Hematopoietic multipotent progenitor cell treated with erythropoietin and hydrocortisone succinate and interleukin-3 and kit ligand, for 8 days (in vitro differentiated cells): ENCODE data around the gene OSBPL6.

Experiments used
- DNase-seq: peaks from one replicate; pipeline ENCODE4 v3.0.0-alpha.2; 2015

Gene OSBPL6

GRCh38 chr2:178242552-178242883 is 48.2 kb downstream of the OSBPL6 start:
- DNase-seq: no peak

- no peak for DNase-seq
Measured at GRCh38 chr2:178243961-178244360, 49.6 kb downstream of the OSBPL6 start.

- DNase-seq: no peak
Measured at GRCh38 chr2:178244777-178245176, 50.5 kb downstream of the OSBPL6 start.

GRCh38 chr2:178246696-178247095 is 52.4 kb downstream of the OSBPL6 start:
- no peak for DNase-seq

GRCh38 chr2:178247250-178247649 is 52.9 kb downstream of the OSBPL6 start:
- no peak for DNase-seq

GRCh38 chr2:178250429-178250828 is 56.1 kb downstream of the OSBPL6 start:
- DNase-seq: no peak

- no peak for DNase-seq
Measured at GRCh38 chr2:178251151-178251955, 57.0 kb downstream of the OSBPL6 start.

- no peak for DNase-seq
Measured at GRCh38 chr2:178256382-178257042, 62.2 kb downstream of the OSBPL6 start.

GRCh38 chr2:178257127-178257526 is 62.8 kb downstream of the OSBPL6 start:
- no peak for DNase-seq

GRCh38 chr2:178258916-178259315 is 64.6 kb downstream of the OSBPL6 start:
- no peak for DNase-seq

- DNase-seq: no peak
Measured at GRCh38 chr2:178263159-178263860, 69.0 kb downstream of the OSBPL6 start.

GRCh38 chr2:178264211-178264610 is 69.9 kb downstream of the OSBPL6 start:
- no peak for DNase-seq

- DNase-seq: no peak
Measured at GRCh38 chr2:178265851-178266250, 71.5 kb downstream of the OSBPL6 start.

- DNase-seq: no peak
Measured at GRCh38 chr2:178266445-178266844, 72.1 kb downstream of the OSBPL6 start.

- no peak for DNase-seq
Measured at GRCh38 chr2:178267660-178268059, 73.3 kb downstream of the OSBPL6 start.

GRCh38 chr2:178268435-178268834 is 74.1 kb downstream of the OSBPL6 start:
- no peak for DNase-seq

GRCh38 chr2:178269438-178270224 is 75.3 kb downstream of the OSBPL6 start:
- DNase-seq: no peak

GRCh38 chr2:178270338-178270737 is 76.0 kb downstream of the OSBPL6 start:
- DNase-seq: no peak

- no peak for DNase-seq
Measured at GRCh38 chr2:178271094-178271493, 76.8 kb downstream of the OSBPL6 start.

GRCh38 chr2:178271629-178272333 is 77.5 kb downstream of the OSBPL6 start:
- no peak for DNase-seq

- peak; percentile 92 for DNase-seq
Measured at GRCh38 chr2:178273787-178274360, 79.6 kb downstream of the OSBPL6 start.

- peak; percentile 19 for DNase-seq
Measured at GRCh38 chr2:178275600-178275999, 81.3 kb downstream of the OSBPL6 start.
